ENCODE data around the gene LAMTOR1.

LAMTOR1 gene

DNA sequence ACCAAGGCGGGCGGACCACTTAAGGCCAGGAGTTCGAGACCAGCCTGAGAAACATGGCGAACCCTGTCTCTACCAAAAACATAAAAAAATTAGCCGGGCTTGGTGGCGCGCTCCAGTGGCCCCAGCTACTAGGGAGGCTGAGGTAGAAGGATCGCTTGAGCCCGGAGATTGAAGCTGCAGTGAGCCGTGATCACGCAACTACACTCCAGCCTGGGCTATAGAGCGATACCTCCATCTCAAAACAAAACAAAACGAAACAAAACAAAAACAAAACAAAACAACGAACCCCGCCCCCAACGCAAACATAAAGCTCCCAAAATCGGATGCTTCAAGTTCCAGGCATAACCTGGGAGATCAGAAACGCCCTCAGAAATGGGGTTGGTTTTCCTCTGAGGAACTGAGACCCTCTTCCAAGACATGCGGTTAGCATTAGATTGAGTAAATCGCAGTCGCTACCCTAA lies 21.9 kb downstream of the LAMTOR1 start:
- no peak for DNase-seq (ENCODE audit: low read depth)

GRCh38 chr11:72080326-72081183 lies 22.5 kb downstream of the LAMTOR1 start, which contains the start of the genes LRRC51 and NUMA1:
Gene LRRC51 (plus strand): TSS chr11:72080850. CDS start chr11:72089084, 8,234 bp downstream.
Gene NUMA1 (minus strand): TSS chr11:72080542. CDS start chr11:72035943, 44,599 bp downstream.
- DNase-seq (ENCODE audit: low read depth) = peak; percentile 98

DNA sequence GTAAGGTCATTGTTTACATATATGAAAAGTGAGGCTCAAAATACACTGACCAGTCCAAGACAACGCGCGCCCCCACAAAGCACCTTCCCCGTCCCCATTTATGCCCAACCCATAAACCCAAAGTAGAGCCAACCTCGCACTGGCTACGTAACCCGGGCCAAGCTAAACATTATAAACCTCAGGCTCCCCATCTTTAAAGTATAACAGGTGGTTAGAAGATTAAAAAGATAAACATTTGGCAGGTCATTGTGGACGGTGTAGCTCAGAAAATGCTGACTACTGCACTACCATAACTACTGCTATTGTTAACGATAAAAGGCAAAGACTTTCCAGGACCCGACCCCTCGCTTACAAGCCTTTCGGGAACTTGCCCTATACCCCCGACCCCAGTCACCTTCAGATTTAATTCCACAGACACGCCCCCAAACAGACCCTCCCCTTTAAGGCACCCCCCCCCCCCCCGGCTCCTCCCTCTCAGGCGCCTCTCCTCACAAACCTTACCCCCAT lies 23.2 kb downstream of the LAMTOR1 start:
- DNase-seq (ENCODE audit: low read depth) = no peak

DNA sequence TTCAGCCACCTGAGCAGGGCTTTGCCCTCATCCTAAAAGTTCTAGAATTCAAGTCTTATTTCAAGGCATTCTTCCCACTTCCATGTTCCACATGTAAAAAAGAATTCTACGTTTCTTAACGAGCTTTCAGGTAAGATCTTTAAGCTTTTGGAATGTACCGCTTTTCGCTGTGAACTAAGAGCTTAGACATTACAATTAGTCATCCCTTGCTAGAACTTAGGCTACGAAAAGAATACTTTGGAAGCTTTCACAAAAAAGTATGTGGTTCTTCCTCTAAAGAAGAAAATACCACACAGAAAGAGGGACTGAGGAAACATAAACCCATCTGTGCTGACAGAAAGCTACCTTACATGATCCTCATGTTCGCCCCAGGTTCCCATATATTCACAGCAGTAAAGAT lies 24.6 kb downstream of the LAMTOR1 start:
- DNase-seq (ENCODE audit: low read depth) = no peak

- no peak for DNase-seq (ENCODE audit: low read depth)
These were observed 27.3 kb downstream of the LAMTOR1 start for GRCh38 chr11:72075756-72076155.

GRCh38 chr11:72075109-72075508 lies 28.0 kb downstream of the LAMTOR1 start:
- no peak for DNase-seq (ENCODE audit: low read depth)

- DNase-seq (ENCODE audit: low read depth) = no peak
These were observed 30.7 kb downstream of the LAMTOR1 start for GRCh38 chr11:72072348-72072747.

GRCh38 chr11:72070491-72070890 lies 32.6 kb downstream of the LAMTOR1 start:
- no peak for DNase-seq (ENCODE audit: low read depth)

- no peak for DNase-seq (ENCODE audit: low read depth)
These were observed 33.3 kb downstream of the LAMTOR1 start for GRCh38 chr11:72069787-72070251.

DNA sequence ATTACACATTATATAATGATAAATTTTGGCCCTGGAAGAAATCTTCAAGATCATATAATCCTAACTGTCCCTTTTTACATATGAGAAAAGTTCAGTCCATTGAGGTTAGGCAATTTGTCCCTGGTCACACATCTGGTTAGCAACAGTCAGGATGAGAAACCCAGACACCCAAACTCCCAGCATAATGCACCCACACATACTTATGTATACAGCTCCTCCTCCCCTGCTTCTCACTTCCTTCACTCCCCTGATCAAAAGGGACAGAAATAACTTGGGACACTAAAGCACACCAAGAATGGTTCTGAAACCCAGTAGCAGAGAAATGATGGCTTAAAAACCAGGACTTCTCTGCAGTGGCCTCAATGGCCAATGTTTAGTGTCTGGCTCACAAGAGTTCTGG lies 33.9 kb downstream of the LAMTOR1 start:
- DNase-seq (ENCODE audit: low read depth) = no peak

DNA sequence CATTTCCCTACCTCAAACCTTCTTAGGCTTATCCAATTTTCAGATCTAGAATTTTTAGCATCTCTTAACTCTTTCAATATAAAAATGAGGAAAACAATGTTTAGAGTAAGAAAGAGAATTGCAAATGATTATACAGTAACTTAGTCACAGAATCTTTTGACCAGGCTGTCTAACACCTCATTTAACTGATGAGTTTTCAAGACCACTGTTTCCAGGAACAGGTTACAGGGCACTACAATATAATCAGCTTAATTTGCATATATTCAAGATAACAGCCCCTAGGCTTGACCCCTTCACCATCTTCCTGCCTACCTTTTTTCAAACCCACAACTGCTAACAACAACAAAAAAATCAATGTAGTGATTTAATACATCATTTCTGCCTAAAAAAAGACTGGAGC lies 35.4 kb downstream of the LAMTOR1 start:
- DNase-seq (ENCODE audit: low read depth) = no peak

DNA sequence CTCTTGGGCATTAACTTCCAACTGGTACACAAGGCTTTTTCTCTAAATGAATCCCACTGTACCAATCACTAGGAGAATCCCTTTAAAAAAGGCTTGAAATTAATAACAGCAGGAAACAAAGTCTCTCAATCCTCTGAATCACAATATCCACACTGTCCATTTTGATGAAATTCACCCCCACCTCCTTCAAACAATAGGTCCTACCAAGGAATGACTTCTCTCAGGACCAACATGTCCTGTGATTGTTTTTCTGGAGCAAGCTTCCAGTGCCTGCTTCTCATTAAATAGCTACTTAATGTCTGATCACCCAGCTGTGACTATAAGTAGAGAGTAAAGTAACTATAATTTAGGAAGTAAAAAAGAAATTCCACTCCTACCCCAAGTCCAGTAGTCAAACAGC lies 35.8 kb downstream of the LAMTOR1 start:
- DNase-seq (ENCODE audit: low read depth) = no peak

GRCh38 chr11:72066855-72067254 lies 36.2 kb downstream of the LAMTOR1 start:
- DNase-seq (ENCODE audit: low read depth) = no peak

GRCh38 chr11:72061739-72062396 lies 41.2 kb downstream of the LAMTOR1 start:
- no peak for DNase-seq (ENCODE audit: low read depth)

DNA sequence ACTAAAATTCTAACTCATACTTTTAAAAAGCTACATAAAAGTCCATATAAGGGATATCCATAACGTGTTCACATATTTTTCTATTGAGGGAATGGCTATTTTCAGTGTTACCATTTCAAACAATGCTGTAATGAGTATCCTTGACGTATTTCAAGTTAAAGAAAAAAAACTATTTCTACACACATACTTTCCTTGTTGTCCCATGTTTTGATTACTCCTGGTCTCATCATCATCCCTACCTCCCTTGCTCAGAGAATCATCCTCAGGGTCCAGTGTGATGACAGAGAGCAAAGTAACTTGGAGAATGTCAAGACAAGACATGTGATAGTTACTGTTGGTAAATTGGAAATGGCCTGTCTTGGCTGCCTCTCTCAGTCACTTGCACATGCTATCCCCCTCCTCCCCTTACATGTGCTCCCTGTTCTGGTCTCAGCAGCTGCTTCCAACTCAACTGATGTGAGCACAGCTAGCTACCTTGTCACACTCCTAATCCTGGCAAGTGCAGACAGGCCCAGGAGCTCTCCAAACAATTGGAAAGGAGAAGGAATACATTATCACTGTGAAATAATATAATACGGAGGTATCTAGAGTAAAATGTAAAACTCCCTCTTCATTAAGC lies 44.6 kb downstream of the LAMTOR1 start:
- DNase-seq (ENCODE audit: low read depth) = no peak

GRCh38 chr11:72048766-72049460 lies 54.2 kb downstream of the LAMTOR1 start:
- no peak for DNase-seq (ENCODE audit: low read depth)
